Adrenal gland (tissue), 12 donors: ENCODE measurements around the gene PINLYP. TPM values are rescaled to one million over a fixed set of nuclear protein-coding genes. Genes with fewer than 3 reads are reported as not detected.

Experiments used
- DNase-seq, 7 donors: peaks; one replicate each; pipeline ENCODE4 v3.0.0-alpha.2; 2019 to 2020
- H3K27ac ChIP-seq, 5 donors: fragments of 200-600 bp; sonication (generic) in 4 of 5; 1 replicate in 3 of 5; 2 replicates in 2 of 5; pipeline versions ENCODE4 v1.5.1 to v1.8.0; 2016 to 2020; ENCODE audit warnings: mild to moderate bottlenecking in 1 of 5
- H3K27me3 ChIP-seq: fragments of 200-600 bp; 2 replicates; pipeline ENCODE4 v1.8.0; 2021
- H3K36me3 ChIP-seq, 2 donors: fragments of 200-600 bp; replicated peaks in 1 of 2; 1 replicate in 1 of 2; 2 replicates in 1 of 2; pipeline versions ENCODE4 v1.5.1 to v1.8.0; 2018 to 2022
- H3K4me1 ChIP-seq, 2 donors: fragments of 200-600 bp; replicated peaks in 1 of 2; 1 replicate in 1 of 2; 2 replicates in 1 of 2; pipeline versions ENCODE4 v1.5.1 to v1.8.0; 2018 to 2021
- H3K4me3 ChIP-seq, 4 donors: fragments of 200-600 bp; sonication (generic) in 3 of 4; one replicate each; pipeline ENCODE4 v1.5.1; 2016 to 2018
- H3K9me3 ChIP-seq, 3 donors: fragments of 200-600 bp; sonication (generic) in 1 of 3; replicated peaks in 1 of 3; 1 replicate in 2 of 3; 2 replicates in 1 of 3; pipeline versions ENCODE4 v1.5.1 to v1.8.0; 2016 to 2021
- CTCF ChIP-seq, 6 experiments: fragments of 450-650 bp in 4 of 6; fragments of 200-600 bp in 2 of 6; sonication (generic) in 1 of 6; IDR thresholded peaks; 1 replicate in 5 of 6; 2 replicates in 1 of 6; pipeline versions ENCODE4 v1.5.1 to v1.8.0; 2016 to 2021; ENCODE audit warnings: antibody characterized with exemption in 6 of 6, mild to moderate bottlenecking in 2 of 6, moderate library complexity in 1 of 6
- POLR2A ChIP-seq, 2 donors: fragments of 450-650 bp; IDR thresholded peaks; one replicate each; pipeline ENCODE4 v1.6.1; 2017; ENCODE audit warnings: antibody characterized with exemption in 2 of 2, mild to moderate bottlenecking in 2 of 2, moderate library complexity in 1 of 2
- WGBS, 4 donors: extraction: QIAGEN DNeasy Blood & Tissue Kit in 2 of 4; methylation state at CpG; one replicate each; pipeline versions ENCODE4 v1.1.5 to v1.1.7; 2013 to 2017; 5-methylcytosine and 5-hydroxymethylcytosine counted together
- intact Hi-C, 2 donors: fragments of 100-400 bp; cut with DNase I; formaldehyde crosslinking; loops; one replicate each; pipeline versions ENCODE4 v1.14.1 to v1.15.0; 2022 to 2023
- polyA plus RNA-seq, 3 donors: library from polyadenylated mRNA; stranded (reverse); fragments of 200-250 nt in 2 of 3; fragments of 350-450 nt in 1 of 3; fragmentation: Illumina TruSeq in 1 of 3; extraction: RNeasy Lipid Tissue Mini Kit (QIAGEN cat#74804) in 1 of 3; gene quantifications; one replicate each; pipeline ENCODE4 v1.2.3, GENCODE V29; 2013 to 2014
- total RNA-seq, 9 donors: library from RNA; depleted of rRNA in 4 of 9; stranded (reverse); fragments of >200 nt in 4 of 9; fragments of 120-200 nt in 1 of 9; fragmentation: NEBNext Ultra II Directional in 1 of 9; extraction: Animal tissue kit (Norgen Biotek cat#: 25700) in 1 of 9; gene quantifications; one replicate each; pipeline versions ENCODE4 v1.1.0 to v1.2.4, GENCODE V29; 2013 to 2023
- donor health status: healthy with polysubstance abuse.
- donor health status: Bipolar disorder and iron deficiency.
- donor health status: DM: yes; HTN: yes; CAD: no.
- donor health status: DM: no; HTN: no; CAD: no.
- donor health status: DM: no; HTN: no; CAD: no.
- donor health status: DM: yes; HTN: yes; CAD: no.

The PINLYP gene
- total and polyA plus RNA-seq, 12 donors = 0.61 to 16.0 (median 4.3) TPM; not detected in 1

GRCh38 chr19:43628646-43629326 is 53.2 kb downstream of the PINLYP start:
- H3K27me3 ChIP-seq = no peaks in the 10 kb centered on the region
- intact Hi-C loops = no loop called here
- no peak for DNase-seq
- no peaks in the 10 kb centered on the region for H3K36me3 ChIP-seq
- H3K9me3 ChIP-seq = no peaks in the 10 kb centered on the region
- TF ChIP-seq CTCF (IDR thresholded peaks at IDR 0.05) (no peak), POLR2A (IDR thresholded peaks at IDR 0.05) (no peak)
- H3K27ac ChIP-seq = no peak overlapping the region
- peaks cover 0 to 8% of the 10 kb centered on the region in 2 donors for H3K4me1 ChIP-seq
- 88 to 100% (median 95%) methylated on average over 1 to 3 of the region's 3 CpGs for WGBS, 4 donors
- no peak overlapping the region for H3K4me3 ChIP-seq

- TF ChIP-seq CTCF (IDR thresholded peaks at IDR 0.05) (no peak), POLR2A (IDR thresholded peaks at IDR 0.05) (no peak)
- Histone ChIP-seq H3K9me3 (no peaks in the 10 kb centered on the region), H3K36me3 (no peaks in the 10 kb centered on the region), H3K27me3 (no peaks in the 10 kb centered on the region), H3K27ac (no peak overlapping the region), H3K4me3 (no peak overlapping the region), H3K4me1 (peaks cover 8 to 16% of the 10 kb centered on the region in 2 donors)
- intact Hi-C loops = no loop called here
- 85 to 93% (median 91%) methylated on average over 5 of the region's 5 CpGs for WGBS, 4 donors
- no peak for DNase-seq
Observed at GRCh38 chr19:43631491-43631890, 55.9 kb downstream of the PINLYP start.

Other genes starting within 250 kb of the PINLYP start
- under 1 TPM in 4 of 9 donors, not detected in 5; 0.39 to 0.58 (median 0.55) TPM for gene CD177, start 222.1 kb upstream of the PINLYP start, total RNA-seq
- gene CD177, start 222.1 kb upstream of the PINLYP start, polyA plus RNA-seq = under 1 TPM; 0.20 to 0.35 (median 0.24) TPM
- gene TEX101, start 160.9 kb upstream of the PINLYP start, total RNA-seq = not detected
- not detected for gene TEX101, start 160.9 kb upstream of the PINLYP start, polyA plus RNA-seq
- 1 to 10 TPM in 5 of 9 donors, under 1 TPM in 4; 0.18 to 1.9 (median 1.1) TPM for gene LYPD3, start 110.2 kb upstream of the PINLYP start, total RNA-seq
- gene LYPD3, start 110.2 kb upstream of the PINLYP start, polyA plus RNA-seq = under 1 TPM; 0.48 to 0.73 (median 0.57) TPM
- 10 to 100 TPM in 8 of 9 donors, 1 to 10 TPM in 1; 3.5 to 30.7 (median 16.2) TPM for gene PHLDB3, start 71.1 kb upstream of the PINLYP start, total RNA-seq
- 10 to 100 TPM in 2 of 3 donors, 1 to 10 TPM in 1; 1.7 to 54.5 (median 33.7) TPM for gene PHLDB3, start 71.1 kb upstream of the PINLYP start, polyA plus RNA-seq
- 10 to 100 TPM; 15.9 to 78.7 (median 36.5) TPM for gene ETHE1, start 48.6 kb upstream of the PINLYP start, total RNA-seq
- gene ETHE1, start 48.6 kb upstream of the PINLYP start, polyA plus RNA-seq = 10 to 100 TPM; 18.2 to 20.0 (median 18.4) TPM
- gene ZNF575, start 42.6 kb upstream of the PINLYP start, total RNA-seq = 1 to 10 TPM in 3 of 9 donors, under 1 TPM in 4, not detected in 2; 0.22 to 2.9 (median 0.42) TPM
- gene ZNF575, start 42.6 kb upstream of the PINLYP start, polyA plus RNA-seq = 1 to 10 TPM in 2 of 3 donors, under 1 TPM in 1; 0.53 to 2.2 (median 1.2) TPM
- gene XRCC1, start 274 bp upstream of the PINLYP start, total RNA-seq = 10 to 100 TPM; 16.6 to 32.2 (median 28.7) TPM
- 10 to 100 TPM; 15.7 to 37.2 (median 31.1) TPM for gene XRCC1, start 274 bp upstream of the PINLYP start, polyA plus RNA-seq
- gene IRGQ, start 20.3 kb downstream of the PINLYP start, total RNA-seq = 10 to 100 TPM; 14.0 to 57.9 (median 23.8) TPM
- 10 to 100 TPM in 1 of 3 donors, 1 to 10 TPM in 2; 7.0 to 12.8 (median 7.4) TPM for gene IRGQ, start 20.3 kb downstream of the PINLYP start, polyA plus RNA-seq
- 100 to 1,000 TPM in 1 of 9 donors, 10 to 100 TPM in 8; 15.2 to 114 (median 25.5) TPM for gene ZNF576, start 20.8 kb downstream of the PINLYP start, total RNA-seq
- 10 to 100 TPM in 2 of 3 donors, 1 to 10 TPM in 1; 9.8 to 13.7 (median 10.8) TPM for gene ZNF576, start 20.8 kb downstream of the PINLYP start, polyA plus RNA-seq
- under 1 TPM in 6 of 9 donors, not detected in 3; 0.15 to 0.43 (median 0.18) TPM for gene SRRM5, start 36.3 kb downstream of the PINLYP start, total RNA-seq
- 1 to 10 TPM in 2 of 3 donors, under 1 TPM in 1; 0.53 to 4.7 (median 1.2) TPM for gene SRRM5, start 36.3 kb downstream of the PINLYP start, polyA plus RNA-seq
- gene ZNF428, start 43.8 kb downstream of the PINLYP start, total RNA-seq = 10 to 100 TPM; 34.9 to 71.2 (median 57.9) TPM
- gene ZNF428, start 43.8 kb downstream of the PINLYP start, polyA plus RNA-seq = 100 to 1,000 TPM in 2 of 3 donors, 10 to 100 TPM in 1; 10.3 to 214 (median 148) TPM
- 10 to 100 TPM; 16.6 to 53.9 (median 38.6) TPM for gene CADM4, start 64.0 kb downstream of the PINLYP start, total RNA-seq
- 10 to 100 TPM; 21.7 to 92.7 (median 41.4) TPM for gene CADM4, start 64.0 kb downstream of the PINLYP start, polyA plus RNA-seq
- gene PLAUR, start 94.4 kb downstream of the PINLYP start, total RNA-seq = 10 to 100 TPM in 6 of 9 donors, 1 to 10 TPM in 3; 4.5 to 25.9 (median 12.1) TPM
- gene PLAUR, start 94.4 kb downstream of the PINLYP start, polyA plus RNA-seq = 10 to 100 TPM in 2 of 3 donors, 1 to 10 TPM in 1; 6.3 to 16.3 (median 14.5) TPM
- not detected for gene IRGC, start 140.3 kb downstream of the PINLYP start, total RNA-seq
- not detected for gene IRGC, start 140.3 kb downstream of the PINLYP start, polyA plus RNA-seq
- gene SMG9, start 179.2 kb downstream of the PINLYP start, total RNA-seq = 10 to 100 TPM; 19.4 to 58.5 (median 34.4) TPM
- 10 to 100 TPM; 39.9 to 63.2 (median 51.6) TPM for gene SMG9, start 179.2 kb downstream of the PINLYP start, polyA plus RNA-seq
- 1 to 10 TPM in 3 of 9 donors, under 1 TPM in 6; 0.22 to 2.9 (median 0.52) TPM for gene KCNN4, start 205.2 kb downstream of the PINLYP start, total RNA-seq
- 10 to 100 TPM in 1 of 3 donors, 1 to 10 TPM in 1, under 1 TPM in 1; 0.48 to 13.0 (median 3.2) TPM for gene KCNN4, start 205.2 kb downstream of the PINLYP start, polyA plus RNA-seq
- gene LYPD5, start 226.6 kb downstream of the PINLYP start, total RNA-seq = 1 to 10 TPM in 5 of 9 donors, under 1 TPM in 3, not detected in 1; 0.35 to 3.0 (median 1.2) TPM
- gene LYPD5, start 226.6 kb downstream of the PINLYP start, polyA plus RNA-seq = under 1 TPM; 0.32 to 0.55 (median 0.40) TPM